Neural cell (in vitro differentiated cells): ENCODE results near the gene THRA.

Experiments used
- CTCF ChIP-seq: fragments of 450-650 bp; IDR thresholded peaks from 2 replicates; pipeline ENCODE4 v1.5.1; 2014; ENCODE audit warnings: antibody characterized with exemption, mild to moderate bottlenecking, moderate library complexity; ENCODE audit not compliant: poor library complexity, severe bottlenecking
- EP300 ChIP-seq: fragments of 450-650 bp; conservative IDR thresholded peaks from 2 replicates; pipeline ENCODE4 v1.6.1; 2014; ENCODE audit warnings: antibody characterized with exemption, mild to moderate bottlenecking, moderate library complexity; ENCODE audit not compliant: poor library complexity, severe bottlenecking
- EZH2 ChIP-seq: fragments of 200-600, 300-800 bp; shearing (Covaris generic), sonication (generic); IDR thresholded peaks from 2 replicates; pipeline ENCODE4 v1.6.1; 2014; ENCODE audit warnings: antibody characterized with exemption, low read length, borderline replicate concordance, mild to moderate bottlenecking; ENCODE audit not compliant: insufficient read depth, poor library complexity, severe bottlenecking
- MXI1 ChIP-seq: fragments of 450-650 bp; conservative IDR thresholded peaks from 2 replicates; pipeline ENCODE4 v1.6.1; 2014; ENCODE audit warnings: antibody characterized with exemption, mild to moderate bottlenecking; ENCODE audit not compliant: poor library complexity, severe bottlenecking
- POLR2AphosphoS5 ChIP-seq: IDR thresholded peaks from 2 replicates; pipeline ENCODE4 v1.6.1; 2012
- RAD21 ChIP-seq: fragments of 450-650 bp; conservative IDR thresholded peaks from 2 replicates; pipeline ENCODE4 v1.6.1; 2014; ENCODE audit warnings: antibody characterized with exemption, mild to moderate bottlenecking, moderate library complexity
- SMC3 ChIP-seq: fragments of 450-650 bp; conservative IDR thresholded peaks from 2 replicates; pipeline ENCODE4 v1.6.1; 2014; ENCODE audit warnings: antibody characterized with exemption, mild to moderate bottlenecking, moderate library complexity; ENCODE audit not compliant: poor library complexity
- TF ChIP-seq, protein P1 (sequence below): IDR thresholded peaks from 2 replicates; pipeline ENCODE4 v1.6.1; 2012; ENCODE audit warnings: borderline replicate concordance

DNA sequence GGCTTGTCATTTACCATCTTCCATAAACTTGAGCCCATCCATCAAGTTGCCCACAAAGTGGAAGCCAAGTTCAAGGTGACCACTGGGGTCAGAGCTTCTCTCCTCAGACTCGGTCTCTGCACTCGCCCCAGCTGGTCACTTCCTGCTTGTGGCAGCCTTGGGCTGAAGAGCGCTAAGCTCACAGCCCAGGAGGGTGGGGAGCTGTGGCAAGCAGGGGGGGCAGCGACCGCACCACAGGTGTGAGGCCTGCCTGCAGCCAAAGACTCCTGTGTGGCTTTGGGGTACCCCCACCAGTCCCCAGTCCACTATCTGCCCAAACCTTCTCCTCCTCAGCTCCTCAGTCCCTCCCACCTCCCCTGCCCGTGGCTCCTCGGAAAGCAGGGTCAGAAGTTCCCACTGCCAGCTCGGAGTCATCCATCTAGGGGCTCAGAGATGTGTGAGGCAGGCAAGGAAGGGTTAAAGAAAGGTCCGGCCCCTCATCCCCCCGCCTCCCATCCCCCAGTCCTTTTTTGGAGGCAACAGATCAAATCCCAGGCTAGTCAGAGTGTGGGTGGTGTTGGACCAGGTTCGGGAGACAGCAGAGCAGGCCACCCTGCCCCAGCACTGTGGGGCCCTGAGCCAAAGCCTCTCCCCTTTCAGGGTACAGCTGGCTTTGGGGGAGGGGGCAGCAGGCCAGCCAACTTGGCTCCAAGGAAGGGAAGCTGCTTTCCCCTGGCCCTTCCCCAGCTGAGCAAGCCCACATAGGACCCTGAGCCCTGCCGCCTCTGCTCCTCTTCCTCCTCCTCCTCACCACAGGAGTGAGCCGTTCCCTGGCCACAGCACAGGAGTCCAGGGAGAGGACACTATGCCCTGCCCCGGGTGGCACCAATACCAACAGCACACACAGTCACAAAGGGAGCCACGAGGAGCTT lies 44.3 kb upstream of the THRA start:
- no peak for TF ChIP-seq EP300
- TF ChIP-seq MXI1: no peak
- no peak for TF ChIP-seq CTCF
- no peak for TF ChIP-seq POLR2AphosphoS5
- TF ChIP-seq RAD21: no peak
- TF ChIP-seq, protein P1, sequence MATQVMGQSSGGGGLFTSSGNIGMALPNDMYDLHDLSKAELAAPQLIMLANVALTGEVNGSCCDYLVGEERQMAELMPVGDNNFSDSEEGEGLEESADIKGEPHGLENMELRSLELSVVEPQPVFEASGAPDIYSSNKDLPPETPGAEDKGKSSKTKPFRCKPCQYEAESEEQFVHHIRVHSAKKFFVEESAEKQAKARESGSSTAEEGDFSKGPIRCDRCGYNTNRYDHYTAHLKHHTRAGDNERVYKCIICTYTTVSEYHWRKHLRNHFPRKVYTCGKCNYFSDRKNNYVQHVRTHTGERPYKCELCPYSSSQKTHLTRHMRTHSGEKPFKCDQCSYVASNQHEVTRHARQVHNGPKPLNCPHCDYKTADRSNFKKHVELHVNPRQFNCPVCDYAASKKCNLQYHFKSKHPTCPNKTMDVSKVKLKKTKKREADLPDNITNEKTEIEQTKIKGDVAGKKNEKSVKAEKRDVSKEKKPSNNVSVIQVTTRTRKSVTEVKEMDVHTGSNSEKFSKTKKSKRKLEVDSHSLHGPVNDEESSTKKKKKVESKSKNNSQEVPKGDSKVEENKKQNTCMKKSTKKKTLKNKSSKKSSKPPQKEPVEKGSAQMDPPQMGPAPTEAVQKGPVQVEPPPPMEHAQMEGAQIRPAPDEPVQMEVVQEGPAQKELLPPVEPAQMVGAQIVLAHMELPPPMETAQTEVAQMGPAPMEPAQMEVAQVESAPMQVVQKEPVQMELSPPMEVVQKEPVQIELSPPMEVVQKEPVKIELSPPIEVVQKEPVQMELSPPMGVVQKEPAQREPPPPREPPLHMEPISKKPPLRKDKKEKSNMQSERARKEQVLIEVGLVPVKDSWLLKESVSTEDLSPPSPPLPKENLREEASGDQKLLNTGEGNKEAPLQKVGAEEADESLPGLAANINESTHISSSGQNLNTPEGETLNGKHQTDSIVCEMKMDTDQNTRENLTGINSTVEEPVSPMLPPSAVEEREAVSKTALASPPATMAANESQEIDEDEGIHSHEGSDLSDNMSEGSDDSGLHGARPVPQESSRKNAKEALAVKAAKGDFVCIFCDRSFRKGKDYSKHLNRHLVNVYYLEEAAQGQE: no peak
- no peak for TF ChIP-seq SMC3
- no peak for TF ChIP-seq EZH2
